GM12891 (cell line): ENCODE results near the gene GFAP.

Experiments used
- DNase-seq: peaks from one replicate; pipeline ENCODE4 v3.0.0; 2011; ENCODE audit warnings: low spot score; ENCODE audit not compliant: insufficient read length
- FAIRE-seq: peaks from 2 replicates; lab custom pipeline; 2011; peaks lifted over from hg19 to GRCh38; lab: Jason Lieb, UNC
- PAX5 ChIP-seq: IDR thresholded peaks from 2 replicates; pipeline ENCODE4 v1.6.1; 2011; ENCODE audit warnings: low read length, moderate library complexity, mild to moderate bottlenecking; ENCODE audit not compliant: insufficient read depth, severe bottlenecking
- POLR2A ChIP-seq: IDR thresholded peaks from 2 replicates; pipeline ENCODE4 v1.6.1; 2011; ENCODE audit warnings: low read depth, low read length, control low read depth
- POLR2AphosphoS5 ChIP-seq: IDR thresholded peaks from 2 replicates; pipeline ENCODE4 v1.6.1; 2011; ENCODE audit warnings: low read depth, low read length, control low read depth
- POU2F2 ChIP-seq: IDR thresholded peaks from 2 replicates; pipeline ENCODE4 v1.6.1; 2011; ENCODE audit warnings: low read depth, mild to moderate bottlenecking, control low read depth, low read length, moderate library complexity
- SPI1 ChIP-seq: IDR thresholded peaks from 2 replicates; pipeline ENCODE4 v1.6.1; 2011; ENCODE audit warnings: low read depth, low read length, control low read depth
- TAF1 ChIP-seq: IDR thresholded peaks from 2 replicates; pipeline ENCODE4 v1.6.1; 2011; ENCODE audit warnings: low read depth, low read length, control low read depth

Gene GFAP

DNA sequence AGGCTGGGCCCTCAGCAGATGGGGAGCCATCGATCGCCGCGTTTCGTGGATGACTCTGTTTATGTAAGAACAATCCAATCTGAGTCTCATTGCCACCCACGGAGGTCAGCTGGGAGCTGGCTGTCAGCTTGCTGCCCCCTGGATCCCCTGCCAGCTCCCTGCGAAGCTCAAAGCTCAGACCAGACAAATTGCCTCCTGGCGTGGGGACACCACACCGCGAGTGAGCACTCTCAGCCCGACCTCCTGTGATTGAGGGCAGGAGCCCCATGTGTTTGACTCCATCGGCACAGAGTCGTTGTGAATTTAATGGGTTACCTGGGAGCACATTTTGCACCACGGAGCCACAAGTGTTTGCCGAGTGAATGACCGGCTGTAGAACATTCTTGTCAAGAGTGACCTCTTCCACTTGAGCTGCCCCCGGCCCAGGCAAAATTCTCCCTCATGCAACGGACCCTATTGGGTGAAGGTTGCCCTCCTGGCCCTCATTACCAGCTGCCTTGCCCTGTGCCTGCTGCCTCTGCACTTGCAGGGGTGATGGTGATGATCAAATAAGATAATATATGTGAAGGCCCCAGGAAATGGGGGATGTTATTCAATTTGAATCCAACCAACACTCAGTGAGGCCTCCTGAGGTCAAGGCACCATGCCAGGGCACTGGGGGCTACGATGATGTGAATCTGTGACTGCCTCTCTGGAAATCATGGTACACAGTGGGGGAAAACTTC, 7.6 kb upstream of the GFAP start:
- TF ChIP-seq PAX5 = no peak
- no peak for TF ChIP-seq POU2F2
- TF ChIP-seq SPI1 = no peak
- TF ChIP-seq POLR2AphosphoS5 = no peak
- no peak for TF ChIP-seq TAF1
- TF ChIP-seq POLR2A = no peak
- FAIRE-seq (no peak), DNase-seq (no peak)

DNA sequence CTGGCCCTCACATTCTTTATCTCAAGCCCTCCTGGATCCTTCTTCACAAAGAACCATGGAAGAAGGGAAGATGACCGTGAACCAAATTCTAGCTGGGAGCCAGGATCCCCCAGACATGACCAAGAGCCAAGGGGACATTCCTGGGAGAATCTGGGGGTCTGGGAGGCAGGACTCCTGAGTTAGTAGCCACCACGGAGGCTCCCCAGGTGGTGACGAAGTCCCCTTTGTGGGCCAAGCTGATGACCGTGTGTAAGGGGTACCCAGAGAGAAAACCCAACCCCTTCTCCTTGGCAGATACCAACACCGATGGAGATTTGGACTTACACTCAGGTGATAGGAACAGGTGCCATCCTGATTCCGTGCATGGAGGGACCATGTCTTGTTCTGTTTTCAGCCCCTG, 6.8 kb upstream of the GFAP start:
- FAIRE-seq (no peak), DNase-seq (no peak)
- TF ChIP-seq TAF1 (no peak), POLR2AphosphoS5 (no peak), SPI1 (no peak), POLR2A (no peak), POU2F2 (no peak), PAX5 (no peak)

DNA sequence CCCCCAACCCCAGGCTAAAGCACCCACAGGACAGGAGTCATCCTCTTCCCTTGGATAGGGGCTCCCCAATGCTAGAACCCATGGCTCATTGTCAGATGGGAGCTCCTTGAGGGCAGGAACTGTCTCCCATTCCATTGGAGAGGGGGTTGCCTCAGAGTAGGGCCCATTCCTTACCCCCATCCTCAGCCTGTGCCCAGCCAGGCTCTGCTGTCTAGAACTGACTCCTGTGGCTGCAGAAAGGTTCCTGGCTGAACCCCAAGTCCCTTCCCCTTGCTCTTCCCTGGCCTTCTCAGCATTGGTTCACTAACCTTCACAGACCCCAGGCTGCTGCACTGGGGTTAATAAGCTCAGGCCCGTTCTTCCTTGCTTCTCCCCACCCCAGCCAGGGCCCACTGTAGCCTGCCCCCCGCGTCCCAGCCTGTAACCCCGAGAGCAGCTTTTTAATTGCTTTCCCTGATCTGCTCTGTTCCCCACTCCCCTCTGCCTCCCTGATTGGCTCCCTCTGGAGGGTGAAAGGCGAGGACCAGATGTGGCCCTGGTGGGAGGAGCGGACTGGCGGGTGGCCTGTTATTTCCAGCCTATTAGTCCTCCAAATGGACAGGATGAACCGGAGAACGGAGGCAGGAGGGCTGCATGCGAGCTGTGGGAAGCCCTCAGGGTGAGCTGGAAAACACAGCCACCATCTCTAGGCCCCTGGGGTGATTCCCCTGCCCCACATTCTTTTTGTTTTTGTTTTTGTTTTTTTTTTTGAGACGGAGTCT, 6.0 kb upstream of the GFAP start:
- DNase-seq (no peak), FAIRE-seq (no peak)
- TF ChIP-seq TAF1 (no peak), POU2F2 (no peak), POLR2A (no peak), PAX5 (no peak), POLR2AphosphoS5 (no peak), SPI1 (no peak)

DNA sequence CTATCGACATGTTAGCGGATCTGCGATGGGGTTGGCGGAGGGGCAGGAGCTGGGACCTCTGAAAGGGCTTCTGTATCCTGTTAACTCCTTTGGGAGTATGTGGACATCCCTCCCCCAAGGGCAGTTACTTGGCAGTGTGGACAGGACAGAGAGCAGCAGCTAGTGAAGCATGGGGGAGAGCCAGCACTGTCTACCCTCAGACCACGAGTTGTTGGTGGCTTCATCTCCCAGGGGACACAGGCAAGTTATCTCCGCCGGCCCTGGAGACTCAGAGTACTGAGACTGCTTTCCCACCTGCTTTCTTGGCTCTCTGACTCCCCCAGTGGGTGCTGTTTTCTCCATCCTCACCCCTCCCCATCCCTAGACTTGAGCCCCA, 5.3 kb upstream of the GFAP start:
- TF ChIP-seq TAF1 (no peak), PAX5 (no peak), POLR2A (no peak), POLR2AphosphoS5 (no peak), POU2F2 (no peak), SPI1 (no peak)
- DNase-seq (no peak), FAIRE-seq (no peak)

DNA sequence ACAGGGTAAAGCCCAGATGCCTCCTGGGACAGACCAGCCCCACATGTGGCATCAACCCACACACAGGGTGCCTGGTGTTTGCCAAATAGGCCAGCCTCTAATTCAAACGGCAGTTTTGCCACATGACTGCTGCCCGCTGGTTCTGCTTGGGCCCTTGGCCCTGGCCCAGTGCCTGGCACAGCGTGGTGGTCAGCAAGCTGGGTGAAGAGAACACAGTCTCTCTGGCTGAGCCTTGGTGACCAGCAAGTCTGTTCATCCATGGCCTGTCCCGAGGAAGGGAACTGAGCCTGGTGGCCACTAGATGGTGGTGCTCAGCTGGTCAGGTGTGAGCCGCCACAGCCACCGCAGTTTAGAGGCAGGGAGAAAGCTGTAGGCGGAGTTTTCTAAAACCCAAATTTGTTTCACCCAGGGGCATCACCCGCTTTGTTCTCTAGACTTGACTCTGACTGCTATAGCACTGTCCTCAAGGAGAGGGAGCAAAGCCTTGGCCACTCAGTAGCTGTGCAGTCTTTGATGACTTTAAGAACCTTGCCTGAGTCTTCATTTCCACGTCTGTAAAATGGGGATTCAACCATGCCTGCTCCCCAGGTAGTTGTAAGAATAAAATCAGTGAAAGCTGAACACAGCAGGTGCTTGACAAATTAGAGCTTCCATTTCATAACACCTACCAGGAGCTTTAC, 4.7 kb upstream of the GFAP start:
- peak; percentile 83 for DNase-seq
- TF ChIP-seq POU2F2 (0 out of 2 replicates have a peak, but pooled peaks have one; percentile 30), POLR2AphosphoS5 (no peak), POLR2A (no peak)
- FAIRE-seq = peak; percentile 96

DNA sequence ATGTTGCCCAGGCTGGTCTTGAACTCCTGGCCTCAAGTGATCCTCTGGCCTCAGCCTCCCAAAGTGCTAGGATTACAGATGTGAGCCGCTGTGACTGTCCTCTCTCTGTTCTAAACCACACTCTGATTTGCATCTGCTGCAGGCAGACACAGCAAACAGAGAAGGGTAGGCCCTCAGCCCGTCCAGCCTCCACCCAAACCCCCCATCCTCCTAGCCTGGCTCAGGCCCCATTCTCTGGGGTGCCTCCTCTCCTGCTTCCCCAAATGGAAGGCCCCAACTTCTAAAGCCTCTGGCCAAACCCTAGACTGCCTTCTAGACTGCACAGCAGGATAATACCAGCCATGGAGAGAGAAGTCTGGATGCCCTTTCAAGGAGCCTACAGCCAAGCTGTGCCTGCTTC, 4.1 kb upstream of the GFAP start:
- DNase-seq (no peak), FAIRE-seq (no peak)
- no peak for TF ChIP-seq TAF1
- TF ChIP-seq POLR2AphosphoS5 = no peak
- no peak for TF ChIP-seq POU2F2
- TF ChIP-seq POLR2A = no peak
- no peak for TF ChIP-seq PAX5

DNA sequence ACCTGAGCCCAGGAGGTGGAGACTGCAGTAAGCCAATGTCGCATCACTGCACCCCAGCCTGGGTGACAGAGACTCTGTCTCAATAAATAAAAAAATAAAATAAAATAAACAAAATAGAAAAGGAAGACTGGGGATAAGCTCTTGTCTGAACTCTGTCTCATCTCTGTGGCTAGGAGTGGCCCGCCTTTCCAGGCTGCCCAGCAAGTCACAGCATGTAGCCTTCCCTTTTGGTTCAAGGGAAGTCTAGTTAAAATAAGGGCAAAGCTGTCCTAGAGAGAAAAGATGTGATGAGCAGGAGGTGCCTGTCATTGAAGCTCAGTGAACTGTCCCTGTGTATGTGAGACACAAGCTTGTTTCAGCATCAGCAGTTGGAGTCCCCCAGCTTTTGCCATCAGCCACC, 2.7 kb upstream of the GFAP start:
- no peak for FAIRE-seq
- no peak for DNase-seq
- TF ChIP-seq POLR2A (no peak), TAF1 (no peak), POLR2AphosphoS5 (no peak), PAX5 (no peak), SPI1 (no peak), POU2F2 (no peak)

DNA sequence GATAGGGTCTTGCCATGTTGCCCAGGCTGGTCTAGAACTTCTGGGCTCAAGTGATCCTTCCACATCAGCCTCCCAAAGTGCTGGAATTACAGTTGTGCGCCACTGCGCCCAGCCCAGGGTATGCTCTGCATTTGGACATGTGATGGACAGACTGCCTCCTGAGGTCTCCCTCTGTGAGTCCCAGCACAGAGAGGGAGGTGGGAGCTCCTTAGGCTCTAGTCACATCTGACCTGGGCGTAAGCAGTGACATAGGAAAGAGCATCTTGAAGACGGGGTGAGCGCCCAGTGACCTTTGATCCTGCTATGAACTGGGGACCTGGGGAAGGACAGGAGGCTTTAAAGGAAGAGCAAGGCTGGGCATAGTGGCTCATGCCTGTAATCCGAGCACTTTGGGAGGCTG, 2.2 kb upstream of the GFAP start:
- FAIRE-seq (no peak), DNase-seq (no peak)
- TF ChIP-seq POU2F2 = no peak
- no peak for TF ChIP-seq TAF1
- TF ChIP-seq PAX5 = no peak

DNA sequence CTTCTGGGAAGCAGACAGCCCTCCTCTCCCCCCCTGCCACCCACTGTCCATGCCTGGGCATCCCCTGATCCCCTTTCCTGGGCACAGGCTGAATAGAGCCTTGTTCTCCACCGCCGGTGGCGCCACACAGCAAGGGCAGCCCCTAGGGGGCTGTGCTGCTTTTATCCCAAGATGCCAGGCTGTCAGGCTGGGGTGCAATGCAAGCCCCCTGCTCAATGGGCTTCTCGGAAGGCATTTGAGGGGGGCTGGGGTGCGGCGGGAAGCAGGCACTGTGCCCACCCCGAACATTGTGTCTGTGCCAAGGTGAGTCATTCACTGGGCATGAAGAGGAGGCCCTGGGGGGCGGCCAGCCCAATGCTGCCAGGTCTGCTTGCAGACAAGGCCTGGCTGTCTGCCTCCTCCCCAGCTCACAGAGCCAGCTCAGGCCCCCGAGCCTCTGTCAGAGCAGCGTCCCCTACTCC, 1.5 kb upstream of the GFAP start:
- DNase-seq (no peak), FAIRE-seq (no peak)
- no peak for TF ChIP-seq PAX5
- no peak for TF ChIP-seq SPI1
- no peak for TF ChIP-seq TAF1
- no peak for TF ChIP-seq POLR2A
- no peak for TF ChIP-seq POU2F2
- TF ChIP-seq POLR2AphosphoS5 = no peak
